ENCODE data around the gene KIDINS220.

The KIDINS220 gene

GRCh38 chr2:8856176-8856575, 18.8 kb upstream of the KIDINS220 start:
- in situ Hi-C loops (cut with HindIII; ENCODE audit: low pct_ligation_motif_present, low pct_unique_long_range_greater_than_20kb, low sequenced_read_pairs) = no loop called here
- DNase-seq = no peak

DNA sequence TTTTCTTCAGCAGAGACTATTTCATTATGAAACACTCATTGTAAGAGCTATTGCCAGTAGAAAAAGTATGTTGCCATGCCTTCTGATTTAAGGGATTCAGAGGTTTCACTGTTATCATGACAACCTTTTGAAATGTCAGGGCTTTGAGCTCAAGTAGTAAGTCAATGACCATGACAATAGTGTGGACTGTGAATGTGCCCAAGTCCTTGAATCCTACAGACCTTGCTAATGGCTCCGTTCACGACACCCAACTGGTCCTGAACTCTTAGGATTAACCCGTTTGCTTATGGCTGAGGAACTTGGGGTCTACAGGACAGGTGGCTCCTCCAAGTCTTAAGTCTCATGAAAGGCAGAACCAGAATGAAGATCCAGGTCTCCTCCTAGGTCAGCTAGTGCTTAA, 17.6 kb upstream of the KIDINS220 start:
- no peak for DNase-seq
- in situ Hi-C loops (cut with HindIII; ENCODE audit: low pct_ligation_motif_present, low pct_unique_long_range_greater_than_20kb, low sequenced_read_pairs) = no loop called here

GRCh38 chr2:8853426-8853825, 16.0 kb upstream of the KIDINS220 start:
- DNase-seq = no peak
- in situ Hi-C loops (cut with HindIII; ENCODE audit: low pct_ligation_motif_present, low pct_unique_long_range_greater_than_20kb, low sequenced_read_pairs) = no loop called here

DNA sequence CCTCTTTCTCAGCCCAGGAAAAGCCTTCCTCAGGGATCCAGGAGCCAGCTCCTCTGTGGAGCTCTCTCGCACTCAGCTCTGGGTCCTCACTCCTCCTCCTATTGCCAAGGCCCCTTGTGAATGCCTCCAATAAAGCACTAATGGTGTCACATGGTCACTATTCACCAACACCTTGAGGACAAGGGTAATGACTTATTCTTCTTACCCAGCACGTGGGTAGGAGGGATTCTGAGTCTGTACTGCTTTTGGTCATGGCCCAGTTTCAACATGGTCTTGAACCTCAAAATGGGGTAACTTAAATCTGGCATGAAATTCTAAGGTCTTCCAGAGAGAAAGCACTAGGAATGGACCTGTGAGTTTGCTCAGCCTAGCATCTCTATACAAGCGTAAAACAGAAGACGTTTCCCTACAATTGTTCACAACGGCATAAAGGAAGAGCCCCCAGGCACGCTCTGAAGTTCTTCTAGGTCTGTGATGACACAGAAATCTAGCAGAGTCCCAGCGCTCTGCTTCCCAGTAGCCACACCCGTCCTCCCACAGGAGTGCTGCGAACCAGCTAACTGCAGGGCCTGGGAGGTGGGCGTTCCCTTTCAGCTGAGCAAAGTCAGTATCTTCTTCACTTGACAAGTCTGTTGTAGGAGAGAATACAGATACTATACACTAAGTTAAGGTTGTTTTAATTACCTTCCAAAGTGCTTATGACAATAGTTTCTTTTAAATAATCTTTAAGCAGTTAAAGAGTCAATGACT, 14.6 kb upstream of the KIDINS220 start:
- no peak for DNase-seq
- in situ Hi-C loops (cut with HindIII; ENCODE audit: low pct_ligation_motif_present, low pct_unique_long_range_greater_than_20kb, low sequenced_read_pairs) = no loop called here

DNA sequence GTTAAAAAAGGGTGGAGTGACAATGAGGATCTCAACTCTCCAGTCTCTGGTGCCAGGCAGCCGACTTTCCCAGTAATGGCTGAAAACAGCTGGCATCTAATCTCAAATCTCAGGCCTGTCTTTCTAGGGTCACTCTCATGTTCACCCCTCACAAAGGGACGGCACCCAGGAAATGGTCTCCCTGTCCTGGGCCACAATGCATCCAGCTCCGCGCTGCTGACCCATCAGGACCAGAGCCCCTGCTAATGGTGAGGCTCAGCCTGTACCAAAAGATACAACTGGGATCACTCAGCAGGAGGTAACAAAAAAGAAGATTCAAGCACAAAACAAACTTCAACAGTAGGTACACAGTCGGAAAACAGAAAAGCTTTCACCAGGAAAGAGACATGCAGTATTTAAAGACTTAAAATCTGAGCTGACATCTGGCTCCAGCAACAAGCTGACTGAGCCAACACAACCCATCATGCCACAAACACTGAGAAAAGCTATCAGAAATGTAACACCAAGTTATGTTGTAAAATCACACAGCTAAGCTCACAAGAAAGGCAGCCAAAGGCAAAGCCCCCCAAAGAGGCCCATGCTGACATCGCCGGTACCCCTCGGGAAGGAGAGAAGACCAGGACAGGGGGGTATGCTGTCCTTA, 13.6 kb upstream of the KIDINS220 start:
- in situ Hi-C loops (cut with HindIII; ENCODE audit: low pct_ligation_motif_present, low pct_unique_long_range_greater_than_20kb, low sequenced_read_pairs) = no loop called here

GRCh38 chr2:8849327-8849726, 11.9 kb upstream of the KIDINS220 start:
- DNase-seq = no peak
- in situ Hi-C loops (cut with HindIII; ENCODE audit: low pct_ligation_motif_present, low pct_unique_long_range_greater_than_20kb, low sequenced_read_pairs) = no loop called here

More for the DNA sequence above, 13.6 kb upstream of the KIDINS220 start:
- no peak for DNase-seq

GRCh38 chr2:8848328-8849100, 11.1 kb upstream of the KIDINS220 start:
- no peak for DNase-seq
- in situ Hi-C loops (cut with HindIII; ENCODE audit: low pct_ligation_motif_present, low pct_unique_long_range_greater_than_20kb, low sequenced_read_pairs) = no loop called here

DNA sequence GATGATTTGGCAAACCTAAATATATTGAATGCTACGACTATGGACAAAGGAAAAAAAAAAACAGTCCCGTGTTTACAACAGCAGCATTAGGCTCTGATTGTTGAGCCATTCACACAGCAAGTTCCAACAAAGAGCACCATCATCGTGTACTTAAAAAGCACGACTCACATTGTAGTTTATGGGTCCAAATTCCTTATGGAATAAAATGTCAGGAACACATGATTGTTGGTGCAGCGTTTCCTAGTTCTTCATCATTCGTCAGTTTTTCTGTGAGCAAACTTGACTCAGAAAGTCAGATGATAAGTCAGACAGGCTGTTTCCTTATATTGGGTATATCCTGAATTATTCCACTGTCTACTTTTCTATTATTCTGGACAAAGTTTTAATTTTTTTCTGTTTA, 10.0 kb upstream of the KIDINS220 start:
- in situ Hi-C loops (cut with HindIII; ENCODE audit: low pct_ligation_motif_present, low pct_unique_long_range_greater_than_20kb, low sequenced_read_pairs) = no loop called here
- DNase-seq = no peak

GRCh38 chr2:8841932-8842331, 4.5 kb upstream of the KIDINS220 start:
- DNase-seq = no peak
- in situ Hi-C loops (cut with HindIII; ENCODE audit: low pct_ligation_motif_present, low pct_unique_long_range_greater_than_20kb, low sequenced_read_pairs) = no loop called here

DNA sequence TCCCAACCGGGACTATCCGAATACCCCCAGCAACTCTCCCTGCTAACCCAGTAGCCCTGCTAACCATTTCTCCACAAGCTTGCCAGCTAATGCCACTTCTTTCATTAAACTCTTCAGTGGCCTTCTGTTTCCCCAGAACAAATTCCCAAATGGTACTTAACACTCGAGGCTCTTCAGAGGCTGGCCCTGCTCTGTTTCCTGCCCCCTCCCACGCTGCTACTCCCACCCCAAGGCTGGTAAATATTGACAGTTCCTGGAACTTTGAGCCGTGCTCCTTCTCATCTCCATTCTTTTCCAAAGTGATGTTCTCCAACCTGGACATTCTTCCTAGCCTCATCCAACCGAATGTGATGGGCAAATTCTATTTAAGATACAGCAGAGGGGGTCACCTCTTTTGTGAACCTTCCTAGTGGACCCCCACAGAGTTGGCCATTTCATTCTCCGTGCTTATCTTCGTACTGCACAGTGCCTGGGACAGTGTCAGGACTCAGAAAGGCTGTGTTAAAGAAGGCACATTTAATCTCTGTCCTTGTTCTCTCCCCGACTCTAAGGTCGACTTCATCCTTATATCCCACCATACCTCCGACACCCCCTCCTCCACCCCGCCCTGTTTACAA, 3.2 kb upstream of the KIDINS220 start:
- in situ Hi-C loops (cut with HindIII; ENCODE audit: low pct_ligation_motif_present, low pct_unique_long_range_greater_than_20kb, low sequenced_read_pairs) = no loop called here
- no peak for DNase-seq

DNA sequence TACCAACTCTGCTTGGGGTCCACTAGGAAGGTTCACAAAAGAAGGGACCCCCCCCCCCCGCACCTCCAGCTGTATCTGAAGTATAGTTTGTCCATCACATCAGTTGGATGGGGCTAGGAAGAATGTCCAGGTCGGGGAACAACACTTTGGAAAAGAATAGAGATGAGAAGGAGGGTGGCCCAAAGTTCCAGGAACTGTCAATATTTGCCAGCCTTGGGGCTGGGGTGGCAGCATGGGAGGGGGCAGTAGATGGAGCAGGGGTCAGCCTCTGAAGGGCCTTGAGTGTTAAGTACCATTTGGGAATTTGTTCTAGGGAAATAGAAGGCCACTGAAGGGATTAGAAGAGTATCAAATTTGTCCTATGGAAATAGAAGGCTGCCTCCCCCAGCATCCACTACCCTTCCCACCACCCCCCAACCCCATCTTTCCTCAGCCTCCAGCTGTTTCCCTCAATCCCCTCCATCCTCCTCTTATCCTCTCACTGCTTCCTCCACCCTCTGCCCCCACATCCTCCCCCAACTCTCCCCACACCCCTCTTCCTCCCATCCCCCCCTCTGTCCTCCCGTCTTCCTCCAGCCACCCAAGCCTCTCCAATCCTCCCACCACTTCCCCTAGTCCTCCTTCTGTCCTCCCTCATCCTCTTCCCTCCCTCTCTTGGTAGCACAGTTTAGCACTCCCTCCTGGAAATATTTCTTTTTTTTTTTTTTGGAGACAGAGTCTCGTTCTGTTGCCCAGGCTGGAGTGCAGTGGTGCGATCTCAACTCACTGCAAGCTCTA, 2.0 kb upstream of the KIDINS220 start:
- in situ Hi-C loops (cut with HindIII; ENCODE audit: low pct_ligation_motif_present, low pct_unique_long_range_greater_than_20kb, low sequenced_read_pairs) = no loop called here
- DNase-seq = no peak

- no peak for DNase-seq
- in situ Hi-C loops (cut with HindIII; ENCODE audit: low pct_ligation_motif_present, low pct_unique_long_range_greater_than_20kb, low sequenced_read_pairs) = no loop called here
Observed at GRCh38 chr2:8837795-8838140, 355 bp upstream of the KIDINS220 start.

DNA sequence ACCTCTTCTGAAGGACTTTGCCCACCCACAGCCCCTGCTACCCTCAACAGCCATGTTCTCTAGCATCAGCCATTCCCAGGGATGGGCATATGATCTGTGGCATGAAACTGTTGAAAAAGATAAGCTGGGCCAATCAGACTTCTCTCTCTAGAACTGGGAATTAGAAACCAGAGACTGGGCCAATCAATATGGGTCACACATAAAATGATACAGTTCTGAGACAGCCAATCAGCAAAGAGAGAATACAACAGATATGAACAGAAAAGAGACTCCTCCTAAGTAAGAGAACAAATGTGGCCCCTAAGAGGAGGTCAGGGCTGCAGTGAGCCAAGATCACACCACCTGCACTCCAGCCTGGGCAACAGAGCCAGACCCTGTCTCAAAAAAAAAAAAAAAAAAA, 2.1 kb downstream of the KIDINS220 start:
- in situ Hi-C loops (cut with HindIII; ENCODE audit: low pct_ligation_motif_present, low pct_unique_long_range_greater_than_20kb, low sequenced_read_pairs) = no loop called here
- no peak for DNase-seq

- in situ Hi-C loops (cut with HindIII; ENCODE audit: low pct_ligation_motif_present, low pct_unique_long_range_greater_than_20kb, low sequenced_read_pairs) = no loop called here
Observed at GRCh38 chr2:8833853-8834252, 3.6 kb downstream of the KIDINS220 start.

DNA sequence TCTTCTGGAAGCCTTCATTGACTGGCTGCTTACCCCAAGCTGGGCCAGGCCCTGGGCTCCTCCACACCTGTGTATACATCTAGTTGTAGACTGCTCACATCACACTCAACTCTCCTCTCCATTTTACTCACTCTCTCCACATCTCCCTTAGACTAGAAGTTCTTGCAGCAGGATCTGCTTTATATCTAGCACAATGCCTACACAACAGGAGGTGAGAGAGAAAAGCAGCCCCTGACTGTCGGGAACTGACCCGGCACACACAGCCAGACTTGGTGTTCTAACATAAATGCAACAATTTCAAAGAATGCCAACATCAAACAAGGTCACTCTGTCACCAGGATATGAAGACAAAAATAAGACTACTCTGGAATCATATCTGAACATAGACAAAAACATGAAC, 5.9 kb downstream of the KIDINS220 start:
- in situ Hi-C loops (cut with HindIII; ENCODE audit: low pct_ligation_motif_present, low pct_unique_long_range_greater_than_20kb, low sequenced_read_pairs) = no loop called here
- DNase-seq = no peak

More at GRCh38 chr2:8833853-8834252, 3.6 kb downstream of the KIDINS220 start:
- no peak for DNase-seq

DNA sequence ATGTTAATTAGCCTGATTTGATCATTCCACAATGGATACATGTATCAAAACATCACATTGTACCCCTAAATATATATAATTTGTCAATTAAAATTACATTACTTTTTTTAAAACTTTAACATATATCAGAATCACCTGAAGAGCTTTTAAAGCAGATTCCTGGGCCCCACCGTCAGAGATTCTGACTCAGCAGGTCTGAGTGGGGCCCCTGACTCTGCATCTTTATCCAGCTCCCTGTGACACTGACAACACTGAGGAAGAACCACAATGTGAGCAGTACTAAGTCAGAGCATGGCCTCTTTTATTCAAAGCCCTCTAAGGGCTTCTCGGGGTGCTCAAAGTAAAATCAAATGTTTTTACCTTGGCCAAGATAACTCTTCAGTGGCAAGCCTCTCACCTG, 9.7 kb downstream of the KIDINS220 start:
- DNase-seq = no peak
- in situ Hi-C loops (cut with HindIII; ENCODE audit: low pct_ligation_motif_present, low pct_unique_long_range_greater_than_20kb, low sequenced_read_pairs) = no loop called here

DNA sequence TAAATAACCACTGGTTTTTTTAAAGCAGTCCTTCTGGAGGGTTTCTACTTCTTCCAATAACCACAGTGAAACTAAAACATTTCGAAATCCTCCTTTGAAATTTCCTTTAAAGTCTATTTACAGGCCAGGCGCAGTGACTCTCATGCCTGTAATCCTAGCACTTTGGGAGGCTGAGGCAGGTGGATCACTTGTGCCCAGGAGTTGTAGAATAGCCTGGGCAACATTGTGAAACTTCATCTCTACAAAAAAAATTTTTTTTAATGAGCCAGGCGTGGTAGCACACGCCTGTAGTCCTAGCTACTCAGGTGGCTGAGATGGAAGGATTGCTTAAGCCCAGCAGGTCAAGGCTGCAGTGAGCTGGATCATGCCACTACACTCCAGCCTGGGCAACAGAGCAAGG, 15.2 kb downstream of the KIDINS220 start:
- in situ Hi-C loops (cut with HindIII; ENCODE audit: low pct_ligation_motif_present, low pct_unique_long_range_greater_than_20kb, low sequenced_read_pairs) = no loop called here

More for the DNA sequence above, 15.2 kb downstream of the KIDINS220 start:
- no peak for DNase-seq
